ENCODE data around the gene CNEP1R1.
A peak's percentile ranks its signal among the peaks of the same experiment; 100 is the strongest.

CNEP1R1 gene

DNA sequence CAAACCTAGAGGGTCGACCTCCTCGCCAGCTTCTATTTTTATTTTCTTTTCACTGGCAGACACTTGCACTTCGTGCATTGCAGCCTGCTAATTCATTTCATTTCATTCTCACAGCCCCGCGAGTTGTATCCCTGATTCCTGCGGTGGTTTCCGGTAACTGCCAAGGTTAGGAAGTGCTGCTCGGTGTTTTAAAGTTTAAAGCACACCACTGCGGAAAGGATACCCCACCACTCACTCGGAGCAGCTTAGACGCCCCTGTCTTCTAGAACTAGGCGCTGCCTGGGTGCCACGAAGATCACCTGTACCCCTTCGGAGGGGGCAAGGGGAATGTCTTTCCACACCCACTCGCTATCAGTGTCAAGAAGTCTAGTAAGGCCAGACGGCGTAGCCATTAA is 509 bp downstream of the CNEP1R1 start:
- DNase-seq (ENCODE audit: low spot score): peak; percentile 43
- in situ Hi-C loops (cut with MboI; ENCODE audit: low pct_unique_long_range_greater_than_20kb, low sequenced_read_pairs, unreplicated experiment): no loop called here
- TF ChIP-seq, protein P1, sequence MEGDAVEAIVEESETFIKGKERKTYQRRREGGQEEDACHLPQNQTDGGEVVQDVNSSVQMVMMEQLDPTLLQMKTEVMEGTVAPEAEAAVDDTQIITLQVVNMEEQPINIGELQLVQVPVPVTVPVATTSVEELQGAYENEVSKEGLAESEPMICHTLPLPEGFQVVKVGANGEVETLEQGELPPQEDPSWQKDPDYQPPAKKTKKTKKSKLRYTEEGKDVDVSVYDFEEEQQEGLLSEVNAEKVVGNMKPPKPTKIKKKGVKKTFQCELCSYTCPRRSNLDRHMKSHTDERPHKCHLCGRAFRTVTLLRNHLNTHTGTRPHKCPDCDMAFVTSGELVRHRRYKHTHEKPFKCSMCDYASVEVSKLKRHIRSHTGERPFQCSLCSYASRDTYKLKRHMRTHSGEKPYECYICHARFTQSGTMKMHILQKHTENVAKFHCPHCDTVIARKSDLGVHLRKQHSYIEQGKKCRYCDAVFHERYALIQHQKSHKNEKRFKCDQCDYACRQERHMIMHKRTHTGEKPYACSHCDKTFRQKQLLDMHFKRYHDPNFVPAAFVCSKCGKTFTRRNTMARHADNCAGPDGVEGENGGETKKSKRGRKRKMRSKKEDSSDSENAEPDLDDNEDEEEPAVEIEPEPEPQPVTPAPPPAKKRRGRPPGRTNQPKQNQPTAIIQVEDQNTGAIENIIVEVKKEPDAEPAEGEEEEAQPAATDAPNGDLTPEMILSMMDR (IDR thresholded peaks at IDR 0.05; ENCODE audit: extremely low read depth, insufficient read depth, missing control alignments): no peak

GRCh38 chr16:50027829-50028228 is 2.8 kb downstream of the CNEP1R1 start:
- DNase-seq (ENCODE audit: low spot score): no peak
- TF ChIP-seq, protein P1 (IDR thresholded peaks at IDR 0.05; ENCODE audit: extremely low read depth, insufficient read depth, missing control alignments): no peak
- in situ Hi-C loops (cut with MboI; ENCODE audit: low pct_unique_long_range_greater_than_20kb, low sequenced_read_pairs, unreplicated experiment): no loop called here

- TF ChIP-seq, protein P1 (IDR thresholded peaks at IDR 0.05; ENCODE audit: extremely low read depth, insufficient read depth, missing control alignments): no peak
- in situ Hi-C loops (cut with MboI; ENCODE audit: low pct_unique_long_range_greater_than_20kb, low sequenced_read_pairs, unreplicated experiment): no loop called here
- DNase-seq (ENCODE audit: low spot score): no peak
Observed at GRCh38 chr16:50035468-50035992, 10.5 kb downstream of the CNEP1R1 start.

- no peak for DNase-seq (ENCODE audit: low spot score)
- in situ Hi-C loops (cut with MboI; ENCODE audit: low pct_unique_long_range_greater_than_20kb, low sequenced_read_pairs, unreplicated experiment): no loop called here
- TF ChIP-seq, protein P1 (IDR thresholded peaks at IDR 0.05; ENCODE audit: extremely low read depth, insufficient read depth, missing control alignments): no peak
Observed at GRCh38 chr16:50036426-50036825, 11.4 kb downstream of the CNEP1R1 start.

DNA sequence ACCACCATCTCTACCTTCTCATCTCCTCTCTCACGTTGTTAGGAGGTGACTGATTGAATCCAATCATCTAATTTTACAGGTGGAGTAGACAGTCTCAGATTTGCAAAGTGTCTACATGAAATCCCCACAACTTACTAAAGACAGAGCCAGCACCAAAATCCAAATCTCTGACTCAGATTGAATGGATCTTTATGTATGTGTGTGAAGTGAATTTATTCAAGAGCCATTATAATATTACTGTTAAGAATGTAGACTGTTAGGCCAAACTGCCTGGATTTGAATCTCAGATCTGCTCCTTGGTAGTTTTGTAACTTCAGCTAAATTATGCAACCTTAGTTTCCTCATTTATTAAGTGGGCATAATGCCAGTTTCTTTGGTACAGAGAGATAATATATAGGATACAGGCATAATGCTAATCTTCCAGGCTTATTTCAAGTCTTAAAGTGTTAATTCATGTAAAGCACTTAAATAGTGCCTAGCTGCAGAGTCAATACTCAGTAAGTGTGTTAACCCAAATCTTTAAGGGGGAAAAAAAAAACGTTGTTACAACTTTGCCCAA is 12.7 kb downstream of the CNEP1R1 start:
- in situ Hi-C loops (cut with MboI; ENCODE audit: low pct_unique_long_range_greater_than_20kb, low sequenced_read_pairs, unreplicated experiment): no loop called here
- DNase-seq (ENCODE audit: low spot score): no peak
- TF ChIP-seq, protein P1 (IDR thresholded peaks at IDR 0.05; ENCODE audit: extremely low read depth, insufficient read depth, missing control alignments): no peak

GRCh38 chr16:50038286-50038685 is 13.3 kb downstream of the CNEP1R1 start:
- TF ChIP-seq, protein P1 (IDR thresholded peaks at IDR 0.05; ENCODE audit: extremely low read depth, insufficient read depth, missing control alignments): no peak
- in situ Hi-C loops (cut with MboI; ENCODE audit: low pct_unique_long_range_greater_than_20kb, low sequenced_read_pairs, unreplicated experiment): no loop called here
- DNase-seq (ENCODE audit: low spot score): no peak

Measured in GM13977 (cell line).